ENCODE results near the gene FAM53A.

- TF ChIP-seq CTCF (IDR thresholded peaks at IDR 0.05) (no peak), POLR2A (IDR thresholded peaks at IDR 0.05) (no peak)
Measured at GRCh38 chr4:1669270-1669669, 14.8 kb downstream of the FAM53A start.
